Smooth muscle cell of bladder (primary cell): ENCODE data around the gene KCNK3. TPM values are rescaled to one million over a fixed set of nuclear protein-coding genes. Genes with fewer than 3 reads are reported as not detected.

Experiments
- total RNA-seq: library from RNA; depleted of rRNA; stranded (reverse); fragments of >200 nt; gene quantifications from 2 replicates; pipeline ENCODE4 v1.2.3, GENCODE V29; 2014

The KCNK3 gene
- 0.18 and 0.28 TPM in 2 replicates for total RNA-seq

DNA sequence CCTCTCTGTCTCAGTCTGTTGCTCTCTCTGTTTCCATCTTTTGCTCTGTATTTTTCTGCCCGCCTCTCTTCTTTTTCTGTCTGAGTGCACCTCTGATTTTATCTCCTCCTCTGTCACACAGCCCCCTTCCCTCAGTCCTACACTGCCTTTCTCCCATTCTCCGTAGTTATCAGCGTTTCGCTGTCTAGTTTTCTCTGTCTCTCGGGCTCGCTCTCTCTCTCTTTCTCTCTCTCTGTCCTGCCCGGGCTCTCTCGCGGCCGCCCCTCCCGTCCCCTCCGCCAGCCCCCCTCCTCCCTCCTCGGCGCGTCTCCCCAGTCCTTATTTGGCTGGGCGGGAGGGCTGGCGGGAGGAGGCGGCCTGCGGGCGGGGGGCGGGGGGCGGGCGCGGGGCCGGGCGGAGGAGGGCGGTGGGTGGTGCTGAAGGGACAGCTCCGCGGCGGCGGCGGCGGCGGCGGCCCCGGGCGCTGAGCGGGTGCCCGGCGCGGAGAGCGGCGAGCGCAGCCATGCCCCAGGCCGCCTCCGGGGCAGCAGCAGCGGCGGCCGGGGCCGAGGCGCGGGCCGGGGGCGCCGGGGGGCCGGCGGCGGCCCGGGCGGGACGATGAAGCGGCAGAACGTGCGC, at the start of gene KCNK3:
TSS of gene KCNK3 (plus strand) at position 444 of the 618 bp plus-strand sequence. CDS start at position 598, 154 bp downstream.

GRCh38 chr2:26764078-26764887, 71.8 kb downstream of the KCNK3 start, which contains the start of gene SLC35F6:
Gene SLC35F6, plus strand, starts transcription at chr2:26764284. Its CDS starts 66 bp downstream, at chr2:26764350.

Other genes starting within 250 kb of the KCNK3 start
- gene OTOF, start 214.6 kb upstream of the KCNK3 start, total RNA-seq: under 0.01 and 0.14 TPM in 2 replicates
- gene CIB4, start 51.4 kb upstream of the KCNK3 start, total RNA-seq: not detected in 2 replicates
- 30.0 and 30.4 TPM in 2 replicates for gene SLC35F6, start 71.6 kb downstream of the KCNK3 start, total RNA-seq
- gene CENPA, start 93.3 kb downstream of the KCNK3 start, total RNA-seq: 1.00 and 1.5 TPM in 2 replicates
- gene DPYSL5, start 155.4 kb downstream of the KCNK3 start, total RNA-seq: not detected in 2 replicates